HG03469 (cell line): Measurements from ENCODE around the gene COL24A1.

ENCODE experiments used
- ATAC-seq: cut with Tn5 transposase; IDR thresholded peaks from one replicate; pipeline ENCODE4 v1.9.1; 2021; ENCODE audit warnings: mild to moderate bottlenecking, moderate library complexity, moderate number of reproducible peaks; ENCODE audit not compliant: unreplicated experiment

Gene COL24A1

DNA sequence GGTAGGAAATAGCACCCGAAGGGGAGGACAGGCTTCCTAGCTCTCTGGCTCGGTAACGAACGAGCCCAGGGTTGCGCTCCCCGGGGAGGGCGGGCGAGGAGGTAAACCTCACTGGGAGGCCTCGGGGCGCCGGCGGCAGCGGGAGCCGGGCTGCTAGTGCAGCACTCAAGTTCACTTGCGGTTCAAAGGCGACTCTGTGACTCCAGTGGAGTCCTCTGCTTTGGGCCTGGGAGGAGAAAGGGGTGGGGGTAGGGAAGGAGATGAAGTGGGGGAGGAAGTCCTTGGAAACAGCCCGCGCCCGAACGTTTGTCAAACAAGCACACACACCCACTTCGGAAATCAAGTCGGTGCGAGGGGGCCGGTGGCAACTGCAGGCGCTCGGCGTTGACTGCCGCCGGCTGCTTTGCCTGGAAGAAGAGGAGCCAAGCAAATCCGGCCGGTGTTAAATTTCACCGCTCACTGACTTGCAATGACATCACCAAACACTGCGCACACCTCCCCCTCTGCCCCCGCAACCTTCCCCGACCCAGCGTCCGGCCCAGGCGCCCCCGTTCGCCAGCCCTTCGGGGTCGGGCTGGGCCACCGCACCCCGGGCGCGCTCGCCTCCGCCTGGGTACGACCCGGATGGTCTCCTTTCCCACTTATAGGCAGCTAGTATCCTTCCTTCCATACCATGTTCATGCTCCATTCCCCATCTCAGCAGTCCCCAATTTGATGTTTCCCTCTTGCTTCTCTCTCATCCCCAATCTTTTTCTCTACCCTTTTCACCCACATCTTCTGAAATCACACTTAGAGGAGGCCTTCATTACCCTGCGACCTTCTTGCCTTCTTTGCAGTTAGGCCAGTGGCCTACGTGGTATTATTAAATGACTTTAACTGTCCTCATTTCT lies at the start of gene COL24A1:
Gene COL24A1 (minus strand): TSS at position 207 of the 890 bp plus-strand sequence. CDS start 376 bp downstream, outside the sequence.
- no peak for ATAC-seq

DNA sequence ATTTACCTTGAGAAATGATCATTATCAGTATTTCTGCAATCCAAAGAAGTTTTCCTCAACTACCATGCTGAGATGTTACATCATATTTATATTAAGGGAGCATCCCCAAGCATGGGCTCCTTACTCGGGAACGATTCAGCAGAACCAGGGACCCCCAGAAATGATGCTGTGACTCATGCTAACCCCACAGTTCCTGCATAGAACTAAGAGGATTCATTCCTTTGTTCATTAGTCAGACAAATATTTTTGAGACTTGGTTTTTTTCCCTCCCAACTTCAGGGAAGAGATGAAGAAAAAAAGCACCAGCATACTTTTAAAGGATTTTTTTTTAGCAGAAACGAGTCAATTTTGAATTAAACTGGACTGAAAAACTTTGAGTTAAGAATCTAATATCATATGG lies 49.2 kb upstream of the COL24A1 start:
- ATAC-seq, result no peak

DNA sequence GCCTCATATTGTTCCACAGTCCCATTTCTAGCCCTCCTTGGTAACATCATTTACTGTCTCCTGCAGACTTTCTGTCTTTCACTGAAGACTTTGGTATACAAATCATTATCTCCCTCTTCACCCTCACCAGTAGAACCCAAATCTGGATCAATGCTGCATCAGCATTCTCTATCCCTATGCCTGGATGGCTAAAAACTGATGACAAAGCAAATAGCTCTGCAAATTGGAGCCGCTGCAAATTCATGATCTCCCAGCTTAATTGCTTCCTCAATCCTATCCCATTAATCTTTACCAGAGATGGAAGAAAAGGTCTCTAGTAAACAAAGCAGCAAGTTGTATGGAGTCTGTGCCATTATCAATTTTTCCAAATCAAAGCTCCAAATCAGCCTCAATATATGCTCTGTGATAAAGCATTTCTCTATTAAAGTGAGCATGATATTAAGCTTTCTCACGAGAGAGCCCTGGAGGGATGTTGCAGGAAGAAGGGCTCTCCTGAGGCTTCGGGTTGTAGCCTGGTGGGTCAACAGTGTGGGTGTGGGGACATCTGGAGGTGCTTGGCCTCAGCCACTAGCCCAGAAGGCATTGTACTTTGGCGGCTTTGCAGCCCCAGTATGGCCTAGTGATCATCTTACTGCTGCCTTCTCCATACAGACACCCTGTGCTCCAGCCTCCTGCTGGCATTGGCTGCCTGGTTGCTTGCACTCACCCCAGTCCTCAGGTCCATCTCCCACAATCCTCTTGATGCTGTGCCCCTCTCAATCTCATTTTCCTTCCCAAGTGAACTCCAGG lies 46.2 kb upstream of the COL24A1 start:
- no peak for ATAC-seq

DNA sequence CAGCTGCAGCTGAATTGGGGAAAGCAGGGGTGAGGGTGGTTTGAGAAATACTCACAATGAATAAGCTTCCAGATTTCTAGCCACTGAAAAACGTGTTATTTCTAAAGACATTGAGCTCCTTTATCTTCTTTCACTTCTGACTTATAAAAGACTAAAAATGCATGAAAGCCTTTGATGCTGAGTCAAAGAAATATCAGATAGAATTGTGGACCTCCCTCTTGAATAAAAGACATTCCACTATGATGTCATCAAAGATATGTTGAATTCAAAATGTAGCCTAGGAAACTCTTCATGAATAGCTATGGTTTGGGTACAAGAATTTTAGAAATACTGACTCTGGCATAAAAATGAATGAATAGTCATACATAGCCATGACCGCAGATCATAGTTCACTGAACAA lies 44.7 kb upstream of the COL24A1 start:
- no peak for ATAC-seq

DNA sequence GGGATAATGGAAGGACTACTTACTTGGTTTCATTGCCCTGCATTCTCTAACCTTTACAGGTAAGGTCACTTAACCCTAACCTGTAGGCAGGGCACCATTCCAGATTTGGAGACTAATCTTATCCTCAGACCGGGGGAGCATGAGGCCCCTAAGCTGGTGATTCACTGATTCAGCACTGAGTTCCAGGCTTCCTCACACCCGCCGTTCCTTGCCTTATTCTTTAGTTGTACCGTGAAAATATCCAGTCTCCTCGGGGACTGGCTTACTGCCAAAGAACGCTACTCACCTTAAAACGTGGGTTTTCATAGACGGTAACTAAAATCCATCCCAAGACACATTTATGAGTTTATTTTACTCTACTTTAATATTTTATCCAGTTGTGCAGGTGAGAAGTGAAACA lies 44.3 kb upstream of the COL24A1 start:
- no peak for ATAC-seq

DNA sequence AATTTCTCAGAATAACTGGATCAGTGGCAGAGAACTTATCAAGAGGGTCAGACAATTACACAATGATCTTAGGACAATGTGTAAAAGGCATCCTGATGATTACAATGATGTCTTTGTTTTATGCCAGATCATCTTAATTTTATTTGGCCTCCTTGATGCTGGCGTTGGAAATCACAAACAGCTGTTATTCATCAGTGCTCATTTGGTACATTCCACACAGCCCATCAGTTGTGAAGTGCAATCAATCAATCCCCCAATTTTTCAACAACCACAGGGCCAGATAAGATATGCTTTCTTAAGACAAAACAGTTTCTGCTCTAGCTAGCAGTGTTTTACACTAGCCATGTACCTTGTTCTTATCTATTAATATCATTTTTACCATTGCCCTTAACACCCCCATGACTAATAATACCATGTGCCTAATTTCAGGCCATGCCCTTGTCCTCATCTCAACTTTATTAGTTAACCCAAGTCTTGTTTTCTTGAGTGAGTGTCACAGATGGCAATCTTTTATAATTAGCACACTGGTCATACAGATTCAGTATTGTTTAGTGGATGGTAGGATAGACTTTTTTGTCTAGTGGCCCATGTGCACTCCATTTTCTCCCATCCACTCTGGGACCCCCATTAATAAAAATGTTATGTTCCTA lies 40.8 kb upstream of the COL24A1 start:
- ATAC-seq, result no peak

DNA sequence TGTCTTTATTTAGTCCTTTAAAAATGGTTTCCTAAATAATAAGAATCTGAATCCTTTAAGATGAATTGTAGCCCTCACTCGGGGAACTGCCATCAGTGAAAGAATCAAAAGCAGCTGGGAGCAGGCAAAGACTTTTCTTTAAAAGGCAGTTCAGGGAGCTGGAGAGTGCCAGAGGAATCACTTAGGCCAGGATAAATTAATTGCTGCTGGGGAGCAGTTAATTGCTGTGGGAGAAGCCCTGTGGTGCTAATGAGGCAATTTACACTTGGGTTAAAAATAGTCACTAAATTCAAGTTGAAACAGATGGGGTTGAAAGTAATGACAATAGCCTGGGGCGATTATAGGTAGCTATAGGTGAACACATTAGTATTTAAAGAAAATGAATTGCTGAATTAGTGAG lies 38.7 kb upstream of the COL24A1 start:
- ATAC-seq, result no peak

DNA sequence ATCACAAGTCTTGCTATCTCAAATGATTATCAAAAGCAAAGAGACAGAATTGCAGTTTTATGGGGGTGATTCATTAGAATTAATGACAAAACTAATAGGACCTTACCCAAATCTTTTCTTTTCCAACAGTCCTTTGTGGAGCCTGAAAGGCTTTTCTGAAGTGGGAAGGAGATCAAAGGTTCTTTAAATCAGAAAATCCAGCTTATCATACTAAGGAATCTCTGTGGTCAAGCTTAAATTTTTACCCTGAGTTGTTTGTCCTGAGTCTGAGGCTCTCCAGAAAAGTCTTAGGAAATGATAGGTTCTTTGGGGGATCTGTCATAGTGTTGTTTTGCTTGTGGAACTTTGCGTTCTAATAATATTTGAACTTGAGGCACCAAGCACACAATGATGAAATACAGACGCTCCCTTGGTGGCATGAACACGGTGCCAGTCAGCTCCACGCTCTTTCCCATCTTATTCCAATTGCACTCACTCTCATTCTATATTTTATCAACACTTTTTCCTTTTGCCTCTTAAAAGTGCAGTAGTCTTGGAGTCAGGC lies 38.0 kb upstream of the COL24A1 start:
- ATAC-seq, result no peak

DNA sequence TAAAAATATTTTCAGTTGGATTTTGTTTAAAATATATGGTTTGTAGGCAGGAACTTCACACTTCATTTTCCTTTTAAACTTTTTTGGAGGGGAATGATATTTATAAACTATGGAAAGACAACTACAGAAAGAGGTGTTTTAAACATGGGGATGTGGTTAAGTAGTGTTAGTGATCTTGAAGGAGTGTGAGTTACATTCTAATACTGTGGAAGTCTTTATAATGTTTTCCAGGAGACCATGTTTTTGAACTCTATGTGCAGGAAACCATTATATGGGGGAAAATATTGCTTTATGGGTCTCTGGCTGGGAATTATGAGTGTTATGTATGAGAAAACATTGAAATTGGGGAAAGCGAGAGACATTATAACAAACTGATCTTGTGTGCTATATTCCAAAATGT lies 35.8 kb upstream of the COL24A1 start:
- no peak for ATAC-seq

DNA sequence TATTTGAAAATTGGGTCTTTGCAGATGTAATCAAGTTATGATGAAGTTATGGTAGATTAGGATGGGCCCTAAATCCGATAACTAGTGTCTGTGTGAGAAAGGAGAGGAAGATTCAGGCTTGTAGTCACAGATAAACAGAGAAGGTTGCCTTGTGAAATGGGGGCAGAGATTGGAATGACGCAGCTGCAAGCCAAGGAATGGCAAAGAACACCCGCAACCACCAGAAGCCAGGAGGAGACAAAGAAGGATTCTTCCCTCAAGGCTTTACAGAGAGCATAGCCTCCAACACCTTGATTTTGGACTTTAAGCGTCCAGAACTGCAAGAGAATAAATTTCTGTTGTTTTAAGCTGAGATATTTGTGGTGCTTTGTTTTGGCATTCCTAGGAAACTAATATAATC lies 35.4 kb upstream of the COL24A1 start:
- ATAC-seq, result no peak

DNA sequence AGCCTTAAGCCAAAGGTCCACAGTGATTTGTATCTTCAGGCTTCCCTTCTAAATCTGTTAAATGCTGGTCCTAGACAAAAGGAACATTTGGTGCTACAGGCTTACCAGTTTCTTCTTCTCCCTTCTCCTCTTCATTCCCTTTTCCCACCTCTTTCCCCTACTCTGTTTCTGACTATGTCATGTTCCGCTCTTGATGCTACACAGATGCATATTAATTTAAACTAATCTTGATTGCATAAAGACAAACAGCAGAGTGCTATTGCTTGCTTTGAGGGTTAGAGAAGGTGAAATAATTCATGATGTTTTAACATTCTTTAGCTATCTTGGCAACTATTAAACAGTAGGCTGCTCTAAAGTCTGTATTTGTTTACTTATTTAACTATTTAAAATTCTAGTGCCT lies 34.3 kb upstream of the COL24A1 start:
- no peak for ATAC-seq

DNA sequence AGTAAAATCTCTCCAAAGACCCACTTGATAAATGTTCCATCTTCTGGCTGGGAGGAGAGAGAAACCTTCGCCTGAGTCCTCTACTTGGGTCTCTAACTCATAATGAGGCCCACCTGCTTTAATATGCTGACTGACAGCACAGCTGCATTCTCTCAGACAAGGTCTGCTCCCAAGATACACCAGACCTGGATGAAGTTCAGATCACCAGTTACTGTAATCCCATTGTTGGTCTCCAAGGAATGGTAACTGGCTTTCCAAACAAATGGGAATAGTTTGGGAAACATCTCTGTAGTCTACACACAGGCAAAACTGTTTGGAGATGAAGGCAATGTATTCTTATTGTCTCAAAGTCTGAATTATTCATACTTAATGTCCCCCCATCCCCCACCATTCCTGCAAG lies 27.9 kb upstream of the COL24A1 start:
- no peak for ATAC-seq

DNA sequence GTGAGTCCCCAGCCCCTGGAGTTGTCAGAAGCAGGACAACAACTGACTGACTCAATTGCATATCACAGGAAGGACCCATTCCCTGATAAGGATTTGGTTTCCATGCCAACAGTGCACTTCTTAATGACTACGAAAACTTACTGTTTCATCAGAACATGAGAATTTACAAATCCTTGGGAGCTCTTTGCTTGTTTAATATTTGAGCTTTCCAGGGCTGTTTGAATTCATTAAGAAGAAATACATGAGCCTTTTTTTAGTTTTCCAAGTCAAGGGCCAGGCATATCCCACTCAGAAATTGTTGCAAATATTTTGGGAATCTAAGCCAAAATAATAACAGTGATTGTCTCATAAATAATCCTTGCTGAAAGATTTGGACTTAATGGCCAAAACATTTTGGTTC lies 27.2 kb upstream of the COL24A1 start:
- ATAC-seq, result no peak

DNA sequence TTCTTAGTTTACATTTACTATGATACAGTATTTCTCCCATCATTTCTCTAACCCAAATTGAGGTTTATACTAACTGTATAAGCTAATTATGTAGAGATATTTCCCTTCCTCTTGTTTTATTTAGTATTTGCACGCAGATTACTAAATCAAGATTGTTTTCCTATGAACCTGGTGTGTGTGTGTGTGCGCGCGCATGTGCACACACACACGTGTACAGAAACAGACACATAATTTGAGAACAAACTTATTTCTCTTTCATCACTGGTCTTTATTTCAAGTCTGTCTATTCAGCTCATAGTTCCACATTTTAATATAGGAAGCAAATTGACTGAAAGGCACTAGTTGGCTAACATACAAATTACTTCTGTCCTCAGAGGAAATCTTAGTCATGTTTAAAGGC lies 19.7 kb upstream of the COL24A1 start:
- ATAC-seq, result no peak

DNA sequence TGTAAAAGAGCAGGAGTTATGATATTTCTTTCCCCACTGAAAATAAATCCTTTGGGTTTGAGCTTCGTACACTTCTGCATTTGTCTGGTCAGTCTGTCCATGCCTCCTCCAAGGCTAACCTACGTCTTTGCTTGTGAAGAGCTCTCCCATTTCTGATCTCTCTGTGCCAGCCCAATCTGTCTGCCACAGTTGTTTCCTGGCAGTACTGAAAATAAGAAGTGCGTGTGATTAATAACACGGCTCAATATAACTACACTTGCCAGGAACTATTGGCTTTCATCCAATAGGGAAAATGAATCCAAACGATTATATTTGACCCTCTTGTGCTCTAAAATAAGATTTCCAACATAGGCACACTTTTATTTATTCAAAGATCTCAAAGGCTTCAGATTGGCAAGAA lies 19.2 kb upstream of the COL24A1 start:
- no peak for ATAC-seq

DNA sequence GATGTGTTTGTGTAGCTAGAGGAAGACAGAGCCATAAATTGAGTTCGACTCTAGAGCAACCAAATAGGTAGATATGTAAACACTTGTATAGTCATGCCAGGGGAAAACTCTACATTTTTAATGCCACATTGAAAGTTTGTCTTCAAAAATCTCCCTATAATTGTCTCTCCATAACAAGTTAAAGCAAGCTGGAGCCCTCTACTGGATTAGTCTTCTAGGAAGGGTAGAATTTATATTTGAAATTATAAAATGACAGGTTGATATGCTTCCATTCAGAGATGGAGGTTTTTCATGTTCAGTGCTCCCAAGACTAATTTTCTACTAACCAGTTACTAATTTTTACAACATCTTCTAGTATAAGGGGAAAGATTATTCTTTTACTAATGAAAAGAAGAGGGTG lies 13.1 kb upstream of the COL24A1 start:
- no peak for ATAC-seq

DNA sequence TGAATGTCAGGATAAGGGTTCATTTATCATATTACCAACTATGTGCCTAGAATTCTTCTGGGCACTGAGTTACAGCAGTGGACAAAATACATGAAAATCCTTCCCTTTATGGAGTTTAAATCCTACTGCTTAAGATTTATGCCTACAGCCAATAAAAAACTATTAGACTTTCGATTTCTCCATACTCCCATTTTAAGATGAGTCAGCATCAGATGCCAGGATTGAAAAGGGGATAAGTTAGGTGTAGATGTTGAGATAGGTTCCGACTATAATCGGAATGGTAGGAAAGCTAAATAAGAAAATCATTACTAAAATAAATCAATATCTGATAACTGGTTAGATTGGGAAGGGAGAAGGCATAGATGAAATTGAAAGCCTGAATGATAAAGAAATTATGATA lies 3.2 kb upstream of the COL24A1 start:
- ATAC-seq, result no peak

DNA sequence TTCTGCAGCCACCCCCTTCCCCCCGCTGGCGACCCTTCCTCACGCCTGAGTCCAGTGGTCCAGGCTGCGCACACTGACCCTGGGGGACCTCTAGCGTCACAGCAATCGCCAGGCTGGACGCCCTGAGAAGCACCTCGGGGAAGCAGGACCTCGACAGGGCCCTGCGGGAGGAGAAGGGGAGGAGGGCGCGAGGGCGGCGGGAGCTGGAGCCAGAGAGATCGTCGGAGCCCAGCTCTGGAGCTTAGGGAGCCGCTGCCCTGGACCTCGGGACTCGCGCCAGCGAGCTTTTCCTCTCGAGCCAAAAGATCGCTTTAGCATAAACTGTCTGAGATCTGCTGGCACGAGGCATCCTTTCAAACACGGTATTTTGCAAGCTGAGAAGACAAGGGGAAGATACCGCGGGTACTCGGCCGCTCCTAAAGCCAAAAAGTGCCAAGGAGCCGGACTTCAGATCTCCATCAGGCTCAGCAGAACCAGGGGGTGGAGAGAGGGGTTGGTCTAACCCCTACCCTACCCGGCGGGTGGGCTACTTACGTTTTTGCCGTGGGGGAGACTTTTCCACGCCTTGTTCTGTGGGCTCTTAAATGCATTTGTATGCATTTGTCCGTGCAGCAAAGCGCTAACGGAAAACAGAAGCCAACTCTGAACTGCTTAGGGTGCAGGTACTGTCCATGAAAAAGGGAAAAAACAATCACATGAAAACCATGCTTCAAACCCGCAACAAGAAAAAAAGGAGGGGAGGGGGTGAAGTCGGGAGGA lies 586 bp downstream of the COL24A1 start:
- no peak for ATAC-seq

DNA sequence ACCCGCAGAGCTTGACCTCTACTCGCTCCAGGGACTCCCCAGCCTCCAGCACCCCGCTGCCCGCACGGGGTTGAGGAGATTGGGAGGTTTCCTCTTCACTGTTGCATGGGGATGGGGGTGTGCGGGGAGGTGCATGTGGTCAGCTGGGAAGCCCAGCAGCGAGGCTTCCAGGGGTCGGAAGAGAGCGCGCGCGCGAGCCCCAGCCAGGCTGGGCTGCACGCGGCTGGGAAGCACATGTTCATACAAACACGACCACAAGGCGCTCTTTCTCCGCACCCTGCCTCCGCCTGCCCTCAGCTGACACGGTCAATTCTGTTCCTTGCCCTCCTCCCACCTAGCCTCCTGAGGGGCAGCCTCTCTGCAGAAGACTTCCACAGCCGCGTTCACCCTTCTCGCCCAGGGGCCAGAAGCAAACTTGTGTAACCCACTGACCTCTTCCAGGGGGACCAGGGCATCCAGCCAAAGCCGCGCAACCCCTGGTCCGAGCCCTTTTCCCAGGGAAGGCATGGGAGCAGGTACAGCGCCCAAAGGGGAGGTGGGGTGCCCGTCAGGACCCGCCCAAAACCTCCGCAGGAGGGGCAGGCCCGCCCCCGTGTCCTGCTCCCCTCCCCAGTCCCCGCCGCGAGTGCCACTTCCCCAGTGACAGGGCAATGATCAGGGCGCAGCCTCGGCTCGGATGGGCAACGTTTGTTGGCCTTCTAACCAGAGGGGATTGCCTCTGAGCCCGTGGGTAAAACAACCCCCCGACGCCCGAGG lies 1.3 kb downstream of the COL24A1 start:
- no peak for ATAC-seq

DNA sequence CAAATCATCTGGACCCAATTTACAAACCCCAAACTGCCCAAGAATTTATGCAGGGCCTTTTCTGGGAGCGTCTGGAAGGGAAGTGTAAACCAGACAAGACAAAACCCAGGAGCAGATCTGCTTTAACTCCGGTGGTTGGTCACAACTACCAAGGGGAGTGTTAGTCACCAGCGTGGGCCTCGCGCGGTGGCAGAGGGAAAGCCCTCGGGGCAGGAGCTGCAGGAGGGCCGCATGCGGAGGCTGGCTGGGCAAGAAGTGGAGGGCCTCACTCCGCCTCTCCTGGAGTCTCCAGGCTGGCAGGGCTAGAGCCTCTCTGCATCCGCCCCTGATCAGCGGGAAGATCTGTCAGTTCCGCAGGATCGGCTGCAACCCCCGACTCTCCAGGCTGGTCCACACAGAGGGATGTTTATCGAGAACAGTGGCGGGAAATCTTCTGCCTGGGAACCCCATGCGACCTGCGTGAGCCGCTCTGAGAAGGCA lies 2.0 kb downstream of the COL24A1 start:
- no peak for ATAC-seq
